NOMO-1 (cell line): ENCODE measurements around the gene VAV1.
"Not testable (repeated sequence)": the region's sequence is repeated elsewhere in the genome, so short reads cannot be mapped to it uniquely, and the experiment has no call there.

ENCODE experiments used
- DNase-seq, 2 experiments: peaks; one replicate each; lab custom pipeline; 2025; ENCODE audit not compliant: unreplicated experiment in 2 of 2; lab: John Stamatoyannopoulos, UW

The VAV1 gene

DNA sequence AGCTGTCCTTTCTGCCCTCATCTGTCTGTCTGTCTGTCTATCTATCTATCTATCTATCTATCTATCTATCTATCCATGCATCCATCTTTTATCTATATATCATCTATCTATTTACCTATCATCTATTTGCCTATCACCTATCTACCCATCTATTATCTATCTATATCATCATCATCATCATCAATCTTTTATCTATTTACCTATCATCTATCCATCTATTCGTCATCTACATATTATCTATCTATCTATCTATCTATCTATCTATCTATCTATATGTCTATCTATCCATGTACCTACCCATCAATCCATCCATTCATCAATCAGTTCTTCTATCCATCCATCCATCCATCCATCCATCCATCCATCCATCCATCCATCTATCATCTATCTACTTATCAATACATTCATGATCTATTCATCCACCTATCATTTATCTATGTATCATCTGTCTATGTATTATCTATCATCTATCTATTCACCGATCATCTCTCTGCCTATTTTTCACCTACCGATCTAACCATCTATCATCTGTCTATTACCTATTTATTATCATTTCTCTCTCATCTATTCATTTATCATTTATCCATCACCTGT is 65.7 kb downstream of the VAV1 start:
- no peak for DNase-seq

DNA sequence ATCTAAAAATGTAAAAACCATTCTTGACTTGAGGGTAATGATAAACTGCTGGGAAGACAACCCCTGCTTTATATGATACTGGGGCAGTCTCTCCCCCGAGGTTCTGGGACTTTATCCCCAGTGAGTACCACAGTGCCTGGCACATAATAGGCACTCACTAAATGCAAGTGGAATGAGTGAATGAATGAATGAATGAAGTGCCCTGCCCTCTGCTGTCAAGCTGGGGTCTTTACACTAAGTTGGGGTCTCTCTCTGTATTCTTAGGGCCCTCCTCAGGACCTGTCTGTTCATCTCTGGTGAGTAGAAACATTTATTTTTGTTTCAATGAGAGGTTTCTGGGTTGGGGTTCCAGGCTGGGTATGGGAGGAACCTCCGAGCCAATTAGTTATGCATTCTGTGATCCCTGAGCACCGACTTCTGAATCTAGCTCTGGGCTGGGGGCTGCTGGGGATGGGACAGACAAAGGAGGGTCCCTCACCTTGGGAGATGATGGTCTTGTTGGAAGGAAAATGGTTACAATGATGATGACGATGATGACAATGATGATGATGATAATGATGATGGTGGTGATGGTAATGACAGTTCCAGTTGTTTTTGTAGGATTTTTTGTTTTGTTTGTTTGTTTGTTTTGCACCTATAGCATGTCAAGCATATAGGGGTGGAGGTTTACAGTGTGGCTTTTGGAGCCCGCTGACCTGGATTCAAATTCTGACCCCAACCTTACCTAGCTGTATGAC is 70.5 kb downstream of the VAV1 start:
- DNase-seq = no peak

DNA sequence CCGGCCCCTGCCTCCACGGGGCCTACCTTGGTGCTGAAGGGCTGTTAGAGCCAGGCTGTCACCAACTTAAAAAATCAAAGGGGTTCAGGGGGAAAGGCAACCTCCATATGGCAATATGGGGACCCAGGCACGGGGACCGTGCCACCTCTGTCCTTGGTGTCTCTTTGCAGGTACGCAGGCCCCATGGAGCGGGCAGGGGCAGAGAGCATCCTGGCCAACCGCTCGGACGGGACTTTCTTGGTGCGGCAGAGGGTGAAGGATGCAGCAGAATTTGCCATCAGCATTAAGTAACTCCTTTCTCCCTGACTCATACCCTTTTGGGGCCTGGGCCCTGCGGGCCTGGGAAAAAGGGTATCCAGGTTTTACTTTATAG is 75.3 kb downstream of the VAV1 start:
- DNase-seq = no peak

DNA sequence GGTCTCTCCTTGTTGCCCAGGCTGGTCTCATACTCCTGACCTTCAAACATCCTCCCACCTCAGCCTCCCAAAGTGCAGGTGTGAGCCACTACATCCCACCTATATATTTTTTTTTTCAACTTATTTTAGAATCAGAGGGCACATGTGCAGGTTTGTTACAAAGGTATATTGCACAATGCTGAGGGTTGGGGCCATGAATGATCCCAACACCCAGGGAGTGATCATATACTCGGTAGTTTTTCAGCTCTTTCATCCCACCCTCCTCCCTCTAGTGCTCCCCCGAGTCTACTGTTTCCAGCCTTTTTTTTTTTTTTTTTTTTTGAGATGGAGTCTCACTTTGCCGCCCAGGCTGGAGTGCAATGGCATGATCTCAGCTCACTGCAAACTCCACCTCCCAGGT is 76.5 kb downstream of the VAV1 start:
- no peak for DNase-seq

DNA sequence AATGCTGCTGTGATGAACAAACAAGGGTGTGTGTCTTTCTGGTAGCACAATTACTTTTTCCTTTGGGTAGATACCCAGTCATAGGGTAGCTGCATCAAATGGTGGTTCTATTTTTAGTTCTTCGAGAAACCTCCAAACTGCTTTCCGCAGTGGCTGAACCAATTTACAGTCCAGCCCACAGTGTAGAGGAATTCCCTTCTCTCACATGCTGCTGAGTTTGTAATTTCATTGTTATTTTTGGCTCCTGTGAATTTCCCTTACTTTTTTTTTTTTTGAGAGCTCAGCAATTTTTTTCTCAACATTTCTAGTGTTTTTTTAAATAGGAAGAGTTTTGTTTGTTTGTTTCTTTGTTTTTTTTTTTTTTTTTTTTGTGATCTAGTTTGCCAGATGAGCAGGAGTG is 77.4 kb downstream of the VAV1 start:
- DNase-seq = no peak

DNA sequence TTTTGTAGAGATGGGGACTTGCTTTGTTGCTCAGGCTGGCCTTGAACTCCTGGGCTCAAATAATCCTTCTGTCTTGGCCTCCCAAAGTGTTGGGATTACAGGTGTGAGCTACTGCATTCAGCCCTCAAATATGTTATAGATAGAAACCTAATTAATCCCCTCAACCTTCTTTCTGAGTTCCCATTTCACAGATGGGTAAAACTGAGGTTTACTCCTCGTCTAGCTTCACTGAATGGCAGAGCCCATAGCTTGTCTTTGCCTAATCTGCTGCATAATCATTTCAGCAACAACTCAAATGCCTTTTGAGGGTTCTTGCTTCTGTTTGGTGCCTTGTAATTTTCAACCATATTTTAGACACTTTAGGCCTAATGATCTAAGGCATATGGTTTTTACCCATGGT is 78.9 kb downstream of the VAV1 start:
- no peak for DNase-seq

DNA sequence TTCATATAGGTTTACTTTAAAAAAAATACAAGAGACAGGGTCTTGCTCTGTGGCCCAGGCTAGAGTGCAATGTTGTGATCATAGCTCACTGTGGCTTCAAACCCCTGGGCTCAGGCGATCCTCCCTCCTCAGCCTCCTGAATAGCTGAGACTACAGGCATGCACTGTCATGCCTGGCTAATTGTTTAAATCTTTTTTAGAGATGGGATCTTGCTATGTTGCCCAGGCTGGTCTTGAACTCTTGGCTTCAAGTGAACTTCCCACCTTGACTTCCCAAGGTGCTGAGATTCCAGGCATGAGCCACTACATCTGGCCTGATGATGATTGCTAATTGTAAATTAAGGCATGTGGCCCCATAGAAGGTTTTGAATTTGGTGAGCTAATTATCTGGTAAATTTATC is 79.5 kb downstream of the VAV1 start:
- no peak for DNase-seq

DNA sequence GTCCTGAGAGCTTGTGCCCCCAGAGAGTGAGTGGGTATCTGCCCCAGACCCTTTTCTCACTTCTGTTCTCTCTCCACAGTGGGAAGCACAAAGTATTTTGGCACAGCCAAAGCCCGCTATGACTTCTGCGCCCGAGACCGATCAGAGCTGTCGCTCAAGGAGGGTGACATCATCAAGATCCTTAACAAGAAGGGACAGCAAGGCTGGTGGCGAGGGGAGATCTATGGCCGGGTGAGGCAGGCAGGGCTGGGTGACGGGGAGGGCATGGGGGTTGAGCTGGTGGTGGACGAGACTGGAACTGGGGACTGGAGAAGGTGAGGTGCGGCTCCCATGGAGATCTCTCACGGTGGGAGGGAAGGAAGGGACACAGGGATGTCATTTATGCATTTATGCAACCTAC is 81.4 kb downstream of the VAV1 start:
- DNase-seq = no peak

DNA sequence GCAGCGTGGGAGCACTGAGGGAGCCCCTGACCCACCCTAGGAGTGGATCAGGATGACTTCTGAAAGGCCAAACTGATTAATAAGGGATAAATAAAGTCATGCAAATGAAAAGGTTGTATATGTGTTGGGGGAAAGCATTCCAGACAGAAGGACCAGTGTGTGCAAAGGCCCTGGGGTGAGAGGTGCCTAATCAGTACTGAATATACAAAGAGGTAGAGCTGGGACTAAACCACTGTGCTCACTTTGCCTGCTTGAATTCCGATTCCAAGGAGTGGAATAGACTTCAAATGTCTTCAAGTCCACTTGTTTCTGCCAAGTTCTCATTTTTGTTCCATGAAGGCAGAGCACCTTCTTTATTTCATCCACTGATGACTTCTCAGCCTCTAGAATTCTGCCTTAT is 82.2 kb downstream of the VAV1 start:
- no peak for DNase-seq

DNA sequence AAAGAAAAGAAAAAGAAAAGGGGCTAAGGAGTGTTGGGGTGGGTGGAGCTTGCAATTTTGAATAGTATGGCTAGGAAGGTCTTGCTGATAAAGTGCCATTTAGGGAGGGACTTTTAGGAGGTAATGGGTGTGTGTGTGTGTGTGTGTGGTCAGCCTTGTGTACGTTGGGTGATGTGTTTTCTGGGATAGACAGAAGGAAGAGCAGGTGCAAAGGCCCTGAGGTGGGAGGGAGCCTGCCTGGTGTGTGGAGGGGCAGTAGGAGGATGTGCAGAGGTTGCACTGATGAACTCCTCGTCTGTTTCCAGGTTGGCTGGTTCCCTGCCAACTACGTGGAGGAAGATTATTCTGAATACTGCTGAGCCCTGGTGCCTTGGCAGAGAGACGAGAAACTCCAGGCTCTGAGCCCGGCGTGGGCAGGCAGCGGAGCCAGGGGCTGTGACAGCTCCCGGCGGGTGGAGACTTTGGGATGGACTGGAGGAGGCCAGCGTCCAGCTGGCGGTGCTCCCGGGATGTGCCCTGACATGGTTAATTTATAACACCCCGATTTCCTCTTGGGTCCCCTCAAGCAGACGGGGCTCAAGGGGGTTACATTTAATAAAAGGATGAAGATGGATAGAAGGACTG is 84.4 kb downstream of the VAV1 start:
- DNase-seq = no peak

DNA sequence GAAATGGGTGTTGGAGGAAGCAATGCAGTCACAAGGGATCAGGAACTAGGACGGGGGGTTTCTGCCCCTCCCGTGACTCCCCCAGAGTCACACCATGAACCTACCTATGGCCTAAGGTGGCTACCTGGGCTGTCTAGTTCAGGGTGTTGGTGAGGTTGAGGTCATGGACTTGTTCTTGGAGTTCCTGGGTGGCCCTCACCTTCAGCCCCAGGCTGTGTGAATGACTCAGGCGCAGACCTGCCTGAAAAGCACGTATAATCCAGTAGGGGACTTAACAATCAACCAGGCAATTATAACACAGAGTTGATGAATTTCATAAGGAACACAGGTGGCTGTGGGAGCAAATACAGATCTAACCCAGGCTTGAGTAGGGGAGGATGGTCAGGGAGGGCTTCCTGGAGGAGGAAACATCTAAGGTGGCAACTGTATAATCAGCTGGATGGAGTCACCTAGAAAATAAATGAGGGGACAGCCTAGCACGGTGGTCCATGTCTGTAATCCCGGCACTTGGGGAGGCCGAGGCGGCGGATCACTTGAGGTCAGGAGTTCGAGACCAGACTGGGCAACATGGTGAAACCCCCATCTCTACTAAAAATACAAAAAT is 89.3 kb downstream of the VAV1 start:
- DNase-seq = no peak

DNA sequence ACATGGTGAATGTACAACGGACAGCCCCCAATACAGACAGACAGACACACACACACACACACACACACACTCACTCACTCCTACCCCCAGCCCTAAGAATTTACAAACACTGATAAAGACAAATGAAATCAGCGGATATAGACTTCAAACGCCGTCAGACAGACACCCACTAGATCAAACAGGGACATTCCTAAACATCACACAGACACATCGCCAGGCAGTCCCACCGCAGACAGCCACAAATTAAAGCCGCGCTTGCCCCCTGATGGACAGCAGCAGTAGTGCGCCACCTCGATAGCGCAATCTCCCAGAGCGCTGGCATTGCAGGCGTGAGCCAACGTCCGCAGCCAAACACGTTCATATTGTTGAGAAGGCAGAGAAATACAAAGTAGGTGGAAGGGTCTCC is 90.2 kb downstream of the VAV1 start:
- peak; percentile 81 to 89 for DNase-seq

DNA sequence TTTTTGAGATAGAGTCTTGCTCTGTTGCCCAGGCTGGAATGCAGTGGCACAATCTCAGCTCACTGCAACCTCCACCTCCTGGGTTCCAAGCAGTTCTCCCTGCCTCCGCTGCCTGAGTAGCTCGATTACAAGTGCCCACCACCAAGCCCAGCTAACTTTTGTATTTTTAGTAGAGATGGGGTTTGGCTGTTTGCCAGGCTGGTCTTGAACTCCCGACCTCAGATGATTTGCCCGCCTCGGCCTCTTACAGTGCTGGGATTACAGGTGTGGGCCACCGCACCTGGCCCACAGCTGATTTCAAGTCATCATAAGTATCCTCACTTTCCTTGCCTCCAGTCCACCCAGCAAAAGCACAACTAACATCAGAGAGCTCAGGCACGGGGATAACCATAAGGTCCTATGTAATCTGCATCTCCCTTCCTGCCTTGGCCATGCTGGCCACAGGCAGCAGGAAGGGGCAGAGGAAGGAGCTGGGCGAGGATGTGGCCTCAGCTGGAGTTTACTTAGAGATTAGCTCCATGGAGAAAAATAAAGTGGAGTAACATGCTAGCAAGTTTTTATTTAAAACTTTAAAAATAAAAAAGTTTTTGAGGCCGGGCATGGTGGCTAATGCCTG is 91.9 kb downstream of the VAV1 start:
- no peak for DNase-seq

DNA sequence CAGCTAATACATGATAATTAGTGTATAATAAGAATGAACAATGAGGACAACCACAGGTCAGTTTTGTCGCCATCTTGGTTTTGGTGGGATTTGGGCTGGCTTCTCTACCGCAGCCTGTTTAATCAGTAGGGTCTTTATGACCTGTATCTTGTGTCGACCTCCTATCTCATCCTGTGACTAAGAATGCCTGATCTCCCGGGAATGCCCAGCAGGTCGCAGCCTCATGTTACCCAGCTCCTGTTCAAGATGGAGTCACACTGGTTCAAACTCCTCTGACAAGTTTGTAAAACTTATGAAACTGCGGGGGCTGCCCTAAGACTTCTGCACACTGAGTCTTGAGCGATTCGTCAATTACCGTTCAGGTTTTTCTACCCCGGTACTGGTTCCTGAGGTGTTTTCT is 93.3 kb downstream of the VAV1 start:
- no peak for DNase-seq

DNA sequence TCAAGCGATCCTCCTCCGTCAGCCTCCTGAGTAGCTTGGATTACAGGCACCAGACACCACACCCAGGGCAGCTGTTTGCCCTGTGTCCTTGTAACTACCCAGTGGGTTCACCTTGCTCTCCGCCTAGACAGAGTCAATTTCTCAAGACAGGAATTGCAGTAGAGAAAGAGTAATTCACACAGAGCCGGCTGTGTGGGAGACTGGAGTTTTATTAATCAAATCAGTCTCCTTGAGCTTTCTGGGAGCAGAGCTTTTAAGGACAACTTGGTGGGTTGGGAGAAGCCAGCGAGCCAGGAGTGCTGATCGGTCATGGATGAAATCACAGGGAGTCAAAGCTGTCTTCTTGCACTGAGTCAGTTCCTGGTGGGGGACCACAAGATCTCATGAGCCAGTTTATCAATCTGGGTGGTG is 94.2 kb downstream of the VAV1 start:
- no peak for DNase-seq

DNA sequence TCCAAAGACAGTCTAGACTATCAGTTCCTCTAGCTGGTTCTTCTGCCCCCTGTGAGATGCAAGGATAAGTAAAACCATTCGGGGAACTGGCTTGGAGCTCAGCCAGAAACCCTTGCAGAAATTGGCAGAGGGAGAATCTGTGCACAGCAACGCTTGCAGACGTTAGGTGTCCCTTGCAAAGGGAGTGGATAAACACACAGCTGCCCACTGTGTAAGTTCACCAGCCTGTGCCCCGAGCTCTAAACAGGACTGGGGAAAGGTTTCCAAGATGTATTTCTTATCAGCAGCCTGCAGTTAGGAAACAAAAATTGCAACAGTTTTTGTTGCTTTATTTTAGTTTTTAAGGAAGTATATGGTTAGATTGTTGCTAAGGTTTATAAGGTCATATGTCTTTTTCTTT is 95.8 kb downstream of the VAV1 start:
- DNase-seq = peak; percentile 33 to 86

DNA sequence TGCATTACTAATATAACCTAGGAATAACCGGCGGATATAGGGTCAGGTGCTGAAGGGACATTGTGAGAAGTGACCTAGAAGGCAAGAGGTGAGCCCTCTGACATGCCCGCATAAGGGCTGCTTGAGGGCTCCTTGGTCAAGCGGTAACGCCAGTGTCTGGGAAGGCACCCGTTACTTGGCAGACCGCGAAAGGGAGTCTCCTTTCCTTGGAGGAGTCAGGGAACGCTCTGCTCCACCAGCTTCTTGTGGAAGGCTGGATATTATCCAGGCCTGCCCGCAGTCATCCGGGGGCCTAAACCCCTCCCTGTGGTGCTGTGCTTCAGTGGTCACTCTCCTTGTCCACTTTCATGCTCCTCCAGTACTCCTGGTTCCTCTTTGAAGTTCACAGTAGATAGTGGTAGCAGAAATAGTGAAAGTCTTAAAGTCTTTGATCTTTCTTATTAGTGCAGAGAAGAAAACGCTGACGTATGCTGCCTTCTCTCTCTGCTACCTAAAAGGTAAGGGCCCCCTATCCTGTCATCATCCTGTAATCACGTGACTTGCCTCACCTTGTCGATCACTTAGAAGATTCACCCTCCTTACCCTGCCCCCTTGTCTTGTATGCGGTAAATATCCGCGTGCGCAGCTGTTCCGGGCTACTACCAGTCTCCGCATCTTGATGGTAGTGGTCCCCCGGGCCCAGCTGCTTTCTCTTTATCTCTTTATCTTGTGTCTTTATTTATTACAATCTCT is 96.8 kb downstream of the VAV1 start:
- not testable (repeated sequence) for DNase-seq

DNA sequence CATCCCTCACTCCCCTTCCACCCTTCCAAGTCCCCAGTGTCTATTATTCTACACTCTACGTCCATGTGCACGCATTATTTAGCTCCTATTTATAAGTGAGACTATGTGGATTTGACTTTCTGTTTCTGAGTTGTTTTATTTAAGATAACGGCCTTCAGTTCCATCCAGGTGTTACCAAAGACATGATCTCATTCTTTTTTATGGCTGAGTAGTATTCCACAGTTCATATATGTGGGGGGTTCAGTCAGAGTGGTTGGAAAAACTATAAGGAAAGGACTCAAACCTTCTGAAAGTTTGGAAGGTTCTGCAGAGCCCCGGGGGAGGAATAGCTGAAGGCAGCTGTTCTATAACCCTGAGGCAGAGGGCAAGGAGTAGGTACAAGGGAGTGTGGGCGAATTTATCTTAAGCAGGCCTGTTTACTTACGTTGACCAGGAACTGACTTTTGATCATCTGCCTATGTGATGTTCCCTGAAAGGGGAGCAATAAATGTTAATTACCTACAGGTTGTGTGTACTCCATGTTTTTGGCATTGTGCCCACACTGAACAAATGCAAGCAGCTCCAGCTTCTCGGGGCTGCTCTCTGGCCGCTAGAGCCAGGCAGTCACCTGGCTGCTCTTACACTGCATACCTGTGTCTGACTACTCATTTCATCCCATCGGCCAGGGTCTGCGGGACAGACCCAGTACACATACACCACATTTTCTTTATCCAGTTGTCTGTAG is 101.4 kb downstream of the VAV1 start:
- DNase-seq = no peak

DNA sequence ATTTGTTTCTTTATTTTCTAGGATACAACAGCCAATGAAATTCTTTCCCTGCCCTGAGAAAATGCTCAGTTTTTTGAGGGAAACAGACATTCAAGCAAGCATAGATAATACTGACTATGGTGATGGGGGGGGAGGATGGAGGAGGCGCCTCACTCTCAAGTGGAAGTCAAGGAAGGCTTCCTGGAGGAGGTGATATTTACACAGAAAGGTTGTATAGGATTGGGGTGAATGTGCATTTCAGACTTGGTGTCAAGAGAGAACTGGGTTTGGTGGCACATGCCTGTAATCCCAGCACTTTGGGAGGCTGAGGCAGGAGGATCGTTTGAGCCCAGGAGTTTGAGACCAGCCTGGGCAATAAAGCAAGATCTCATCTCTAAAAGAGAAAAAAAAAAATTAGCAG is 102.7 kb downstream of the VAV1 start:
- no peak for DNase-seq

DNA sequence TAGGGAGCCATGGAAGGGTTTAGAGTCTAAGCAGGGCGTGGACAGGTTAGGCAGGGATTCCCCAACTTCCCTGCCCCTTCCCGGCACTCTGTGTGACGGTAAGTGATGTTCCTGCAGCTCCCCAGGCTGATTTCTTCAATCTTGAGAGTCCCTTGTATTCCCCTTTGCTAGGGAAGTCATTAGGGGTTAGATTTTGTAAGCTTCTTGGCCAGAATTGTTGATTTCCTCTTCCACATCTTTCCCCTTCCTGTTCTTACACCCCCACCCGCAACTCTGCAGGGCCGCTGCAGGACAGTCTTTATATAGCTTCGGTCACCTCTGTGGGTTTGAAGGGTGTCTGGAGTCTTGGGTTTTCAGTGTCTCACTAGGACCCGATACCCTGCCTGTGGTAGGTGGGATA is 104.2 kb downstream of the VAV1 start:
- peak; percentile 84 to 88 for DNase-seq
